H9 (cell line): ENCODE results near the gene CTU1. TPM values are rescaled to one million over a fixed set of nuclear protein-coding genes. Genes with fewer than 3 reads are reported as not detected.

Experiments used
- DNase-seq: peaks from one replicate; pipeline ENCODE4 v3.0.0-alpha.2; 2017
- H2AFZ ChIP-seq: one replicate; pipeline ENCODE4 v1.6.1; 2013; ENCODE audit warnings: mild to moderate bottlenecking, low read length, control low read depth, moderate library complexity
- H2AK5ac ChIP-seq: 2 replicates; pipeline ENCODE4 v1.6.1; 2013; ENCODE audit warnings: low read length, control low read depth, mixed read lengths; ENCODE audit not compliant: insufficient read length
- H2BK120ac ChIP-seq: one replicate; pipeline ENCODE4 v1.6.1; 2013; ENCODE audit warnings: low read depth, mild to moderate bottlenecking, low read length, control low read depth, inconsistent platforms; ENCODE audit not compliant: poor library complexity, severe bottlenecking
- H2BK12ac ChIP-seq: 2 replicates; pipeline ENCODE4 v1.6.1; 2013; ENCODE audit warnings: low read length, control low read depth, mixed read lengths, low read depth; ENCODE audit not compliant: insufficient read length
- H2BK15ac ChIP-seq: 2 replicates; pipeline ENCODE4 v1.6.1; 2013; ENCODE audit warnings: low read depth, low read length, control low read depth
- H2BK20ac ChIP-seq: one replicate; pipeline ENCODE4 v1.6.1; 2013; ENCODE audit warnings: low read depth, mild to moderate bottlenecking, low read length, control low read depth, inconsistent platforms; ENCODE audit not compliant: poor library complexity, severe bottlenecking
- H2BK5ac ChIP-seq: 2 replicates; pipeline ENCODE4 v1.6.1; 2013; ENCODE audit warnings: low read length, control low read depth, mixed read lengths; ENCODE audit not compliant: insufficient read length
- H3K14ac ChIP-seq: 2 replicates; pipeline ENCODE4 v1.6.1; 2013; ENCODE audit warnings: low read length, control low read depth; ENCODE audit not compliant: insufficient read depth
- H3K18ac ChIP-seq: 2 replicates; pipeline ENCODE4 v1.6.1; 2013; ENCODE audit warnings: low read depth, mild to moderate bottlenecking, mixed read lengths, low read length, control low read depth; ENCODE audit not compliant: insufficient read length
- H3K23ac ChIP-seq: 2 replicates; pipeline ENCODE4 v1.6.1; 2013; ENCODE audit warnings: low read length, control low read depth, mixed read lengths, low read depth; ENCODE audit not compliant: insufficient read length
- H3K23me2 ChIP-seq: 2 replicates; pipeline ENCODE4 v1.6.1; 2013; ENCODE audit warnings: low read depth, mild to moderate bottlenecking, mixed read lengths, low read length, control low read depth; ENCODE audit not compliant: insufficient read length, poor library complexity, severe bottlenecking
- H3K27ac ChIP-seq: 2 replicates; pipeline ENCODE4 v1.5.1; 2013; ENCODE audit warnings: low read length, control low read depth, mixed read lengths, low read depth; ENCODE audit not compliant: insufficient read length
- H3K27me3 ChIP-seq: 2 replicates; pipeline ENCODE4 v1.6.1; 2013; ENCODE audit warnings: low read length, control low read depth, inconsistent platforms; ENCODE audit not compliant: insufficient read depth
- H3K4ac ChIP-seq: 2 replicates; pipeline ENCODE4 v1.6.1; 2013; ENCODE audit warnings: low read depth, mild to moderate bottlenecking, control low read depth, inconsistent platforms, low read length, moderate library complexity
- H3K4me1 ChIP-seq: 2 replicates; pipeline ENCODE4 v1.6.1; 2013; ENCODE audit warnings: low read length, control low read depth, inconsistent platforms; ENCODE audit not compliant: insufficient read depth
- H3K4me2 ChIP-seq: 2 replicates; pipeline ENCODE4 v1.6.1; 2013; ENCODE audit warnings: low read length, control low read depth, mixed read lengths; ENCODE audit not compliant: insufficient read length, insufficient read depth
- H3K56ac ChIP-seq: 2 replicates; pipeline ENCODE4 v1.6.1; 2013; ENCODE audit warnings: low read depth, mild to moderate bottlenecking, mixed read lengths, low read length, control low read depth; ENCODE audit not compliant: insufficient read length
- H3K79me1 ChIP-seq: 2 replicates; pipeline ENCODE4 v1.6.1; 2013; ENCODE audit warnings: low read depth, mild to moderate bottlenecking, moderate library complexity, low read length, control low read depth, inconsistent platforms; ENCODE audit not compliant: insufficient read depth, poor library complexity, severe bottlenecking
- H3K79me2 ChIP-seq: 2 replicates; pipeline ENCODE4 v1.6.1; 2013; ENCODE audit warnings: low read length, control low read depth, inconsistent platforms; ENCODE audit not compliant: insufficient read depth
- H3K9ac ChIP-seq: 2 replicates; pipeline ENCODE4 v1.6.1; 2013; ENCODE audit warnings: low read length, control low read depth, mixed read lengths; ENCODE audit not compliant: insufficient read length; ENCODE audit errors: extremely low read depth
- H3K9me3 ChIP-seq: one replicate; pipeline ENCODE4 v1.6.1; 2013; ENCODE audit warnings: low read depth, low read length, inconsistent platforms; ENCODE audit not compliant: control insufficient read depth
- H3T11ph ChIP-seq: one replicate; pipeline ENCODE4 v1.6.1; 2013; ENCODE audit warnings: mild to moderate bottlenecking, low read length, control low read depth, inconsistent platforms
- H4K20me1 ChIP-seq: one replicate; pipeline ENCODE4 v1.6.1; 2013; ENCODE audit not compliant: control insufficient read depth, insufficient read length, insufficient read depth
- H4K5ac ChIP-seq: 2 replicates; pipeline ENCODE4 v1.6.1; 2013; ENCODE audit warnings: low read depth, mild to moderate bottlenecking, mixed read lengths, low read length, control low read depth; ENCODE audit not compliant: insufficient read length
- H4K8ac ChIP-seq: replicated peaks from 2 replicates; pipeline ENCODE4 v1.6.1; 2013; ENCODE audit warnings: low read length, control low read depth, mixed read lengths, low read depth; ENCODE audit not compliant: insufficient read length
- H4K91ac ChIP-seq: 2 replicates; pipeline ENCODE4 v1.6.1; 2013; ENCODE audit warnings: low read depth, mild to moderate bottlenecking, moderate library complexity, mixed read lengths, low read length, control low read depth; ENCODE audit not compliant: insufficient read length
- H3K27ac Mint-ChIP-seq, 3 experiments: 2 replicates in 2 of 3; 3 replicates in 1 of 3; pipeline ENCODE4 v1.8.0; 2020 to 2021; ENCODE audit warnings: mixed read lengths in 3 of 3, mild to moderate bottlenecking in 1 of 3, moderate library complexity in 1 of 3
- H3K27me3 Mint-ChIP-seq: 2 replicates; pipeline ENCODE4 v1.8.0; 2021; ENCODE audit warnings: low read depth, mild to moderate bottlenecking, moderate library complexity, mixed read lengths
- H3K36me3 Mint-ChIP-seq, 3 experiments: 2 replicates in 2 of 3; 3 replicates in 1 of 3; pipeline ENCODE4 v1.8.0; 2020 to 2021; ENCODE audit warnings: low read depth in 3 of 3, mixed read lengths in 3 of 3; ENCODE audit not compliant: insufficient read depth in 1 of 3
- H3K4me1 Mint-ChIP-seq, 2 experiments: 2 replicates each; pipeline ENCODE4 v1.8.0; 2020; ENCODE audit warnings: mixed read lengths in 2 of 2
- H3K4me3 Mint-ChIP-seq, 2 experiments: 2 replicates in 1 of 2; 3 replicates in 1 of 2; pipeline ENCODE4 v1.8.0; 2020 to 2021; ENCODE audit warnings: mild to moderate bottlenecking in 2 of 2, mixed read lengths in 2 of 2, moderate library complexity in 1 of 2
- H3K9me3 Mint-ChIP-seq, 2 experiments: 2 replicates in 1 of 2; 3 replicates in 1 of 2; pipeline ENCODE4 v1.8.0; 2020; ENCODE audit warnings: mild to moderate bottlenecking in 2 of 2, mixed read lengths in 2 of 2, moderate library complexity in 1 of 2
- CTCF ChIP-seq: fragments of 200-600 bp; sonication (generic); conservative IDR thresholded peaks from 3 replicates; pipeline ENCODE4 v1.8.0; 2021; ENCODE audit warnings: antibody characterized with exemption, mild to moderate bottlenecking
- WGBS: extraction: QIAGEN DNeasy Blood & Tissue Kit; methylation state at CpG from one replicate; pipeline ENCODE4 v1.1.7; 2013; ENCODE audit warnings: missing lambda C conversion rate, low lambda C conversion rate, mixed read lengths; ENCODE audit not compliant: insufficient read length; ENCODE audit errors: extremely low coverage; 5-methylcytosine and 5-hydroxymethylcytosine counted together
- total RNA-seq: library from RNA; stranded (reverse); gene quantifications from 2 replicates; pipeline ENCODE4 v1.2.1, GENCODE V29; 2021

CTU1 gene
- total RNA-seq, 1 experiment from 2014 or later, result 8.8 TPM

- no CpG with 5 or more reads among the region's 8 CpGs for WGBS
Measured at GRCh38 chr19:51093101-51093500, 15.1 kb downstream of the CTU1 start.

More at GRCh38 chr19:51093101-51093500, 15.1 kb downstream of the CTU1 start:
- Histone ChIP-seq H3K4ac (no peak overlapping the region), H3K9me3 (no peaks in the 10 kb centered on the region), H3K27ac (no peak overlapping the region), H3K79me1 (no peaks in the 10 kb centered on the region), H2AK5ac (no peak overlapping the region), H3K79me2 (no peaks in the 10 kb centered on the region), H3T11ph (no peak overlapping the region), H4K91ac (no peak overlapping the region), H3K56ac (no peak overlapping the region), H3K23ac (no peak overlapping the region), H2BK15ac (no peak overlapping the region), H3K9ac (no peak overlapping the region), H2BK5ac (no peak overlapping the region), H4K8ac (no peak overlapping the region), H4K5ac (no peak overlapping the region), H2AFZ (no peak overlapping the region), H2BK20ac (no peak overlapping the region), H4K20me1 (no peaks in the 10 kb centered on the region), H2BK12ac (no peak overlapping the region), H3K27me3 (no peaks in the 10 kb centered on the region), H3K4me1 (no peaks in the 10 kb centered on the region), H3K23me2 (no peaks in the 10 kb centered on the region), H3K14ac (no peak overlapping the region), H3K4me2 (no peak overlapping the region), H2BK120ac (no peak overlapping the region), H3K18ac (no peak overlapping the region)
- H3K9me3 Mint-ChIP-seq, result no peaks in the 10 kb centered on the region
- H3K27me3 Mint-ChIP-seq, result peaks cover 4% of the 10 kb centered on the region
- no peak overlapping the region for H3K4me3 Mint-ChIP-seq
- no peak for DNase-seq
- H3K27ac Mint-ChIP-seq, result no peak overlapping the region
- peaks cover 17 to 25% of the 10 kb centered on the region in 2 experiments for H3K4me1 Mint-ChIP-seq
- TF ChIP-seq CTCF, result no peak
- peaks cover 0 to 4% (median 0%) of the 10 kb centered on the region in 3 experiments; a peak in 1 of 7 replicates for H3K36me3 Mint-ChIP-seq
